ENCODE data around the gene CDHR5. TPM values are rescaled to one million over a fixed set of nuclear protein-coding genes. Genes with fewer than 3 reads are reported as not detected.

CDHR5 gene
- total RNA-seq, 1 donor from 2014 or later, result 0.15 TPM

- no peak for DNase-seq (ENCODE audit: low read depth)
Observed at GRCh38 chr11:567011-567628, 57.6 kb downstream of the CDHR5 start.

Other genes starting within 250 kb of the CDHR5 start
- 1.7 and 13.7 TPM in 2 replicates for gene PKP3, start 230.7 kb downstream of the CDHR5 start, total RNA-seq
- 5.4 and 41.5 TPM in 2 replicates for gene SIGIRR, start 210.0 kb downstream of the CDHR5 start, total RNA-seq
- 9.2 and 10.8 TPM in 2 replicates for gene ANO9, start 182.9 kb downstream of the CDHR5 start, total RNA-seq
- gene PTDSS2, start 174.7 kb downstream of the CDHR5 start, total RNA-seq, result 25.9 and 40.7 TPM in 2 replicates
- gene RNH1, start 117.7 kb downstream of the CDHR5 start, total RNA-seq, result 227 and 230 TPM in 2 replicates
- gene HRAS, start 89.4 kb downstream of the CDHR5 start, total RNA-seq, result 40.5 and 51.2 TPM in 2 replicates
- gene LRRC56, start 87.4 kb downstream of the CDHR5 start, total RNA-seq, result 0.17 and 2.0 TPM in 2 replicates
- gene LMNTD2, start 64.2 kb downstream of the CDHR5 start, total RNA-seq, result 0.69 and 1.7 TPM in 2 replicates
- gene RASSF7, start 64.0 kb downstream of the CDHR5 start, total RNA-seq, result 65.7 and 110 TPM in 2 replicates
- 27.4 and 40.9 TPM in 2 replicates for gene PHRF1, start 48.5 kb downstream of the CDHR5 start, total RNA-seq
- gene IRF7, start 9.0 kb downstream of the CDHR5 start, total RNA-seq, result 17.1 and 23.3 TPM in 2 replicates
- gene SCT, start 2.2 kb upstream of the CDHR5 start, total RNA-seq, result not detected in 2 replicates
- 0.10 TPM in 1 of 2 replicates, not detected in the other for gene DRD4, start 12.3 kb upstream of the CDHR5 start, total RNA-seq
- 27.6 and 62.7 TPM in 2 replicates for gene DEAF1, start 70.3 kb upstream of the CDHR5 start, total RNA-seq
- 3.6 and 7.7 TPM in 2 replicates for gene TMEM80, start 70.9 kb upstream of the CDHR5 start, total RNA-seq
- 235 and 376 TPM in 2 replicates for gene EPS8L2, start 81.3 kb upstream of the CDHR5 start, total RNA-seq
- 188 and 419 TPM in 2 replicates for gene TALDO1, start 122.5 kb upstream of the CDHR5 start, total RNA-seq
- gene GATD1, start 152.5 kb upstream of the CDHR5 start, total RNA-seq, result 16.7 and 38.0 TPM in 2 replicates
- gene CEND1, start 165.1 kb upstream of the CDHR5 start, total RNA-seq, result 0.60 TPM in 1 of 2 replicates, not detected in the other
- 16.3 and 22.6 TPM in 2 replicates for gene SLC25A22, start 173.3 kb upstream of the CDHR5 start, total RNA-seq
- 3.1 and 6.9 TPM in 2 replicates for gene PIDD1, start 180.3 kb upstream of the CDHR5 start, total RNA-seq
- gene RPLP2, start 185.0 kb upstream of the CDHR5 start, total RNA-seq, result 167 and 180 TPM in 2 replicates
- 19.3 and 60.1 TPM in 2 replicates for gene PNPLA2, start 194.0 kb upstream of the CDHR5 start, total RNA-seq
- 3.7 and 6.4 TPM in 2 replicates for gene CRACR2B, start 203.0 kb upstream of the CDHR5 start, total RNA-seq
- 831 and 921 TPM in 2 replicates for gene CD151, start 208.0 kb upstream of the CDHR5 start, total RNA-seq
- 38.0 and 64.1 TPM in 2 replicates for gene POLR2L, start 217.6 kb upstream of the CDHR5 start, total RNA-seq
- 85.4 and 86.2 TPM in 2 replicates for gene TSPAN4, start 217.9 kb upstream of the CDHR5 start, total RNA-seq